MM.1S (cell line): ENCODE results near the gene LCNL1.
A peak's percentile ranks its signal among the peaks of the same experiment; 100 is the strongest.

Source experiments
- DNase-seq: peaks from one replicate; pipeline ENCODE4 v3.0.0-alpha.2; 2015
- H2AFZ ChIP-seq: fragments of 300-600 bp; sonication (generic); 2 replicates; pipeline ENCODE4 v1.6.0; 2016; ENCODE audit warnings: antibody characterized with exemption, low read length
- H3F3A ChIP-seq: fragments of 300-600 bp; sonication (generic); 2 replicates; pipeline ENCODE4 v1.6.1; 2016; ENCODE audit warnings: mild to moderate bottlenecking, antibody characterized with exemption, low read length, moderate library complexity, mixed read lengths; ENCODE audit not compliant: insufficient read depth
- H3K27ac ChIP-seq: fragments of 300-600 bp; sonication (generic); 2 replicates; pipeline ENCODE4 v1.5.1; 2016; ENCODE audit warnings: mild to moderate bottlenecking, low read length
- H3K27me3 ChIP-seq: fragments of 300-600 bp; sonication (generic); replicated peaks from 2 replicates; pipeline ENCODE4 v1.6.0; 2016; ENCODE audit warnings: low read length; ENCODE audit not compliant: insufficient read depth
- H3K36me3 ChIP-seq: fragments of 300-600 bp; sonication (generic); replicated peaks from 2 replicates; pipeline ENCODE4 v1.6.1; 2016; ENCODE audit warnings: mild to moderate bottlenecking, low read length, mixed read lengths; ENCODE audit not compliant: insufficient read depth
- H3K4me1 ChIP-seq: fragments of 300-600 bp; sonication (generic); 2 replicates; pipeline ENCODE4 v1.6.1; 2016; ENCODE audit warnings: low read length, mixed read lengths
- H3K4me2 ChIP-seq: fragments of 300-600 bp; sonication (generic); 2 replicates; pipeline ENCODE4 v1.6.0; 2016; ENCODE audit warnings: low read depth, low read length
- H3K4me3 ChIP-seq: fragments of 300-600 bp; sonication (generic); 2 replicates; pipeline ENCODE4 v1.5.1; 2016; ENCODE audit warnings: low read length, mixed read lengths
- H3K79me2 ChIP-seq: fragments of 300-600 bp; sonication (generic); 2 replicates; pipeline ENCODE4 v1.6.1; 2016; ENCODE audit warnings: mixed run types, low read length, mixed read lengths
- H3K9ac ChIP-seq: fragments of 300-600 bp; sonication (generic); 2 replicates; pipeline ENCODE4 v1.6.1; 2016; ENCODE audit warnings: low read length, mixed read lengths
- H3K9me2 ChIP-seq: fragments of 300-600 bp; sonication (generic); replicated peaks from 2 replicates; pipeline ENCODE4 v1.6.1; 2016; ENCODE audit warnings: mild to moderate bottlenecking, low read length, mixed read lengths; ENCODE audit not compliant: insufficient read depth
- H3K9me3 ChIP-seq: fragments of 300-600 bp; sonication (generic); replicated peaks from 2 replicates; pipeline ENCODE4 v1.6.1; 2016; ENCODE audit warnings: mild to moderate bottlenecking, low read length, mixed read lengths; ENCODE audit not compliant: insufficient read depth
- H4K20me1 ChIP-seq: fragments of 300-600 bp; sonication (generic); 2 replicates; pipeline ENCODE4 v1.6.1; 2016; ENCODE audit warnings: mild to moderate bottlenecking, low read length, moderate library complexity, mixed read lengths; ENCODE audit not compliant: insufficient read depth
- CTCF ChIP-seq: fragments of 300-600 bp; sonication (generic); IDR thresholded peaks from 2 replicates; pipeline ENCODE4 v1.5.1; 2016; ENCODE audit warnings: antibody characterized with exemption, low read length, mixed read lengths
- EZH2 ChIP-seq: fragments of 300-600 bp; sonication (generic); optimal IDR thresholded peaks from 2 replicates; pipeline ENCODE3; 2017; ENCODE audit warnings: low read depth, mild to moderate bottlenecking, antibody characterized with exemption, low read length, mixed read lengths
- EZH2phosphoT487 ChIP-seq: fragments of 300-600 bp; sonication (generic); IDR thresholded peaks from 2 replicates; pipeline ENCODE4 v1.6.1; 2018; ENCODE audit warnings: antibody characterized with exemption, low read length

The LCNL1 gene

DNA sequence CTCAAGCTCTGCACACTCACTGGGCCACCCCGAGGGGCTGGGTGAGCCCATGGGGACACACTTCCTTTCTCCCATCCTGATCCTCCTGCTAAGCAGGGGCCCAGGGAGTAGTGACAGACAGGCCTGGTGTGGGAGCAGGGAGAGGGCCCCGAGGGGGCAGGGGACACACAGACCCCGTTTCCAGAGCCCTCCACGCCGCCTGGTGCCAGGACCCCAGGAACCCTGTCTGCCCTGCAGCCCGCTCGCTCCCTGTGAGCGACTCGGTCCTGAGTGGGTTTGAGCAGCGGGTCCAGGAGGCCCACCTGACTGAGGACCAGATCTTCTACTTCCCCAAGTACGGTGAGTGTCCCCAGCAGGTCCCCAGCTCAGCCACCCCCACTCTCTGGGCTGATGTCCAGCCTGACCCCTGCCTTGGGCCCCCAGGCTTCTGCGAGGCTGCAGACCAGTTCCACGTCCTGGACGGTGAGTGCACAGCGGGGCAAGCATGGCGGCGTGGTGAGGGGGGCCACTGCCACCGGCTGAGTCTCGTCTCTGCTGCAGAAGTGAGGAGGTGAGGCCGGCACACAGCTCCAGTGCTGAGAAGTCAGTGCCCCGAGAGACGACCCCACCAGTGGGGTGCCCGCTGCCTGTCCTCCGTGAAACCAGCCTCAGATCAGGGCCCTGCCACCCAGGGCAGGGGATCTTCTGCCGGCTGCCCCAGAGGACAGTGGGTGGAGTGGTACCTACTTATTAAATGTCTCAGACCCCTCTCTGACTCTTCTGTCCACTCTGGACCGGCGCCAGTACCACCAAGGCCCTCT is 36.4 kb upstream of the LCNL1 start:
- TF ChIP-seq CTCF (no peak), EZH2 (no peak), EZH2phosphoT487 (no peak)
- Histone ChIP-seq H4K20me1 (no peaks in the 10 kb centered on the region), H3K79me2 (peaks cover 27% of the 10 kb centered on the region), H3K4me1 (peaks cover 9% of the 10 kb centered on the region), H3K9me3 (no peaks in the 10 kb centered on the region), H3K9ac (no peak overlapping the region), H2AFZ (no peak overlapping the region), H3K36me3 (peaks cover 14% of the 10 kb centered on the region), H3K4me3 (no peak overlapping the region), H3K27me3 (no peaks in the 10 kb centered on the region), H3K9me2 (no peaks in the 10 kb centered on the region), H3K27ac (no peak overlapping the region), H3K4me2 (no peak overlapping the region), H3F3A (no peaks in the 10 kb centered on the region)
- no peak for DNase-seq

DNA sequence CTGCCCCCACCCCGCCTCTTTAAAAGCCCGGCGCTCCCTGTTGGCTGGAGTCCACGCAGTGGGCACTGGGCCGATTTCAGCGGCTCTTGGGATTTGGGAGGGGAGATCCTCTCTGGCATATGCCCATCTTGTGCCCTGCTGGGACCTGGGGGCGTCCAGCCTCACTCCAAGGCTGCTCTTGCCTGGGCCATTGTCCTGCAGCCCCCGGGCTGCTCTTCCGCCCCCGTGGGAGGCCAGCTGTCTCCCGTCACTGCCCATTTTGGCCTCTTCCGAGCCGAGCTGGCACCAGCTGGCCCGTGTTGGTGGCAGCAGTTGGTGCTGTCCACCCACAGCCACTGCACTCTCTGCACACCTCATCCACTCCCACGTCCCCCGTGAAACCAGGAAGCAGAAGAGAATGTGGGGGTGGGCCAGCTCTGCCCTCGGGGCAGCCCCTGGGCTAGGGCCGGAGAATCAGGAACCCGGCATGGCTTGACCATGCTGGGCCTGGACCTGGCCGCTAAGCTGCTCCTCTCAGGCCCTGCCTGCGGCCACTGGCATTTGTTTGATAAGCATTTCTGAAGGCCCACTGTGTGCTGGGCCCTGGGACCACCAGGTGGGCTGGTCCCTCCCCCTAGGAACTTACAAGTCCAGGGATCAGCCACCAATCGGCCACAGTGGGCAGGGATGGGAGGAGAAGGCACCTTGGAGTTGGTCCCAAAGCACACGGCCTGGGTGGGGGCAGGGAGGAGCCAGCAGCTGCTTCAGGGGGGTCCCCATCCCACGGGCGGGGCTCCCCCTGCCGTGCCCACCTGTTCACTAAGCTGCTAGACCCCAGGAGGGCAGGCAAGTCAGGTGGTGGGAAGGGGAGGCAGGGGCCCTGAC is 35.5 kb upstream of the LCNL1 start:
- no peak overlapping the region for H3K4me2 ChIP-seq
- no peaks in the 10 kb centered on the region for H3K9me3 ChIP-seq
- H2AFZ ChIP-seq, result no peak overlapping the region
- no peak for TF ChIP-seq EZH2phosphoT487
- TF ChIP-seq CTCF, result no peak
- TF ChIP-seq EZH2, result no peak
- H3K4me3 ChIP-seq, result no peak overlapping the region
- H3K79me2 ChIP-seq, result peaks cover 18% of the 10 kb centered on the region
- DNase-seq, result no peak
- peaks cover 6% of the 10 kb centered on the region for H3K36me3 ChIP-seq
- H3K9ac ChIP-seq, result no peak overlapping the region
- H3F3A ChIP-seq, result no peaks in the 10 kb centered on the region
- H3K9me2 ChIP-seq, result no peaks in the 10 kb centered on the region
- H4K20me1 ChIP-seq, result no peaks in the 10 kb centered on the region
- H3K27me3 ChIP-seq, result no peaks in the 10 kb centered on the region
- no peak overlapping the region for H3K27ac ChIP-seq
- H3K4me1 ChIP-seq, result peaks cover 9% of the 10 kb centered on the region

DNA sequence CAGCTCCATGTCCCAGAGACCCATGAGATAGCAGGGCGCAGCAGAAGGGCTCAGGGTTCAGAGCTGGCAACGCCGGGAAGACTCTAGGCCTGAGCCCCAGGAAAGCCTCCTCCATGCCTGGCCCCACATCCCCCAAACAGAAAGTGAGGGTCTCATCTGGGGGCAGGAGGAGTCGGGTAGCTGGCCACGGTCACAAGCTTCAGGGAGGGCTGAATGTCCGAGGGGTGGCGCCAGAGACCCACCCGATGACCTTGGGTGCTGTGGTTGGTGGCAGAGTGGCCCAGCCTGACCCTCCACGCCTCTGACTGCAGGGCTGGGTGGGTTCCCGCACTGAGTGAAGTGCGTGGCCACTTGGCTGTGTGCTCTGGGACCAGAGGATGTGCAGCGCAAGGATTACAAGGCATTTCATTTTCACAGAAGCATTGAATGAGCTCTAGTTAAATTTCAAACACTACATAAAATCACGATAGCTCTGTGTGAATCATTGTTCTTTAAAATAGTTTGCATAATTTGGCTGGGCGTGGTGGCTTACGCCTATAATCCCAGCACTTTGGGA is 34.8 kb upstream of the LCNL1 start:
- Histone ChIP-seq H3K9ac (no peak overlapping the region), H3K4me2 (no peak overlapping the region), H3K27me3 (peaks cover 4% of the 10 kb centered on the region), H3K36me3 (no peaks in the 10 kb centered on the region), H2AFZ (no peak overlapping the region), H3K79me2 (peaks cover 11% of the 10 kb centered on the region), H3K9me2 (no peaks in the 10 kb centered on the region), H3K4me1 (peaks cover 9% of the 10 kb centered on the region), H3K4me3 (no peak overlapping the region), H4K20me1 (no peaks in the 10 kb centered on the region), H3K9me3 (no peaks in the 10 kb centered on the region), H3K27ac (no peak overlapping the region), H3F3A (no peaks in the 10 kb centered on the region)
- TF ChIP-seq EZH2phosphoT487 (no peak), EZH2 (no peak), CTCF (peak; percentile 30)
- DNase-seq, result no peak
